Kidney epithelial cell (primary cell): ENCODE results near the gene GJA8. TPM values are rescaled to one million over a fixed set of nuclear protein-coding genes. Genes with fewer than 3 reads are reported as not detected.

Source experiments
- DNase-seq: peaks from one replicate; pipeline ENCODE4 v3.0.0-alpha.2; 2010; ENCODE audit warnings: low read depth
- H3K27me3 ChIP-seq: 2 replicates; pipeline ENCODE4 v1.6.0; 2011; ENCODE audit warnings: low read length; ENCODE audit not compliant: control insufficient read depth, insufficient read depth
- H3K36me3 ChIP-seq: 2 replicates; pipeline ENCODE4 v1.5.1; 2011; ENCODE audit warnings: low read length; ENCODE audit not compliant: control insufficient read depth, insufficient read depth
- H3K4me3 ChIP-seq: 2 replicates; pipeline ENCODE4 v1.5.1; 2011; ENCODE audit warnings: low read depth, mild to moderate bottlenecking, control low read depth, low read length
- total RNA-seq: library from RNA; depleted of rRNA; stranded (reverse); fragments of >200 nt; gene quantifications from 2 replicates; pipeline ENCODE4 v1.2.3, GENCODE V29; 2015
- TF ChIP-seq, protein P1 (sequence below): IDR thresholded peaks from 2 replicates; pipeline ENCODE4 v1.5.1; 2011; ENCODE audit warnings: mild to moderate bottlenecking, moderate library complexity, low read length, control low read depth, inconsistent platforms; ENCODE audit not compliant: insufficient read depth, poor library complexity, severe bottlenecking

The GJA8 gene
- total RNA-seq, 1 donor from 2014 or later: not detected

DNA sequence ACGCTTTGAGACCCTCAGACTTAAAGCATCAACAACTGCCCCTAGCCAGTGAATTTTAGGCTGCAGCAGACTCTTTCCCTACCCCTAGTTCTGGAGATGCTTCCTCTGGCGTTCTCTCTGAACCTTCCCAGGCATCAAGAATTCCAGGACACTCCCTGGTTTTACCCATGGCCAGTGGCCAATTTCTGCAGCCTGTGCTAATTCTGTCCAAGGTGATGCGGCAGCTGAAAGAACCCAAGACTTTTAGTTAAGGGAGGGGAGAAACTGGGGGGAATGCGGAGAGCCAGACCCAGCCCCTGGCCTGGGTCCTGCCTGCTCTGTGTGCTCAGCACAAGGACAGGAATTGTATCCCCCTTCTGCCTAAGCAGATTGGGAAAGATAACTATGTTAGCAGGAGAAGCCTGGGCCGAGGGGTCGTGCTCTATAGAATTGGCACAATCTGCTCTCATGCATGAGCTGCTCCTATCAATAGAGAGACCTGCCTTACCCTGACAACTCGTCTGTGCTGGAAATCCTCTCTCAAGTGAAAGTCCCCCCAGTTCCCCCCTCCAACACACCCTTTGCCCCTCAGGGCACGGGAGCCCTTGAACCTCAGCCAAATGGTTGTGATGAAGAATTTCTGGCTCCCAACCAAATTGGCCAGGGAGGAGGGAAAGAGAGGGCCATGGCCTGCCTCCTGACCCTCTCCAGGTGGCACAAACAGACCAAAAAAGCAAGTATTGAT lies 5.4 kb upstream of the GJA8 start:
- TF ChIP-seq, protein P1, sequence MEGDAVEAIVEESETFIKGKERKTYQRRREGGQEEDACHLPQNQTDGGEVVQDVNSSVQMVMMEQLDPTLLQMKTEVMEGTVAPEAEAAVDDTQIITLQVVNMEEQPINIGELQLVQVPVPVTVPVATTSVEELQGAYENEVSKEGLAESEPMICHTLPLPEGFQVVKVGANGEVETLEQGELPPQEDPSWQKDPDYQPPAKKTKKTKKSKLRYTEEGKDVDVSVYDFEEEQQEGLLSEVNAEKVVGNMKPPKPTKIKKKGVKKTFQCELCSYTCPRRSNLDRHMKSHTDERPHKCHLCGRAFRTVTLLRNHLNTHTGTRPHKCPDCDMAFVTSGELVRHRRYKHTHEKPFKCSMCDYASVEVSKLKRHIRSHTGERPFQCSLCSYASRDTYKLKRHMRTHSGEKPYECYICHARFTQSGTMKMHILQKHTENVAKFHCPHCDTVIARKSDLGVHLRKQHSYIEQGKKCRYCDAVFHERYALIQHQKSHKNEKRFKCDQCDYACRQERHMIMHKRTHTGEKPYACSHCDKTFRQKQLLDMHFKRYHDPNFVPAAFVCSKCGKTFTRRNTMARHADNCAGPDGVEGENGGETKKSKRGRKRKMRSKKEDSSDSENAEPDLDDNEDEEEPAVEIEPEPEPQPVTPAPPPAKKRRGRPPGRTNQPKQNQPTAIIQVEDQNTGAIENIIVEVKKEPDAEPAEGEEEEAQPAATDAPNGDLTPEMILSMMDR: no peak
- no peaks in the 10 kb centered on the region for H3K27me3 ChIP-seq
- H3K4me3 ChIP-seq: no peak overlapping the region
- no peak for DNase-seq
- no peaks in the 10 kb centered on the region for H3K36me3 ChIP-seq

DNA sequence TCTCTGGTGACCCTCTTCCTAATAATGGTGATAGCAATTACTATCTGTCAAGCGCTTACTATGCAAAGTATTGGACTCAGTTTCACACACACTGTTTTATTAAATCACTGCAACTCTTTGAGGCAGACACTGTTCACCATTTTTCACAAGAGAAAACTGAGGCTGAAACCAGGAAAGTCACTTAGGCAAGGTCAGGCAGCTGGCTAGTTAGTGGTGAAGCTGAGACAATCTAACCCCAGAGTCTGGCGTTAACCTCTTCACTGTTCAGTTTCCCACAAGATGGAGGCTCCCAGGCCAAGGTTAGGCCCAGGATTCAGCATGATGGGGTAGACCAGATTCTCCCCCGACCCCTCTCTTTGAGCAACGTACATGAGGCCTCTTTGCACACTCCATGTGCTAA lies 4.8 kb upstream of the GJA8 start:
- H3K27me3 ChIP-seq: no peaks in the 10 kb centered on the region
- H3K36me3 ChIP-seq: no peaks in the 10 kb centered on the region
- H3K4me3 ChIP-seq: no peak overlapping the region
- TF ChIP-seq, protein P1: no peak
- no peak for DNase-seq

DNA sequence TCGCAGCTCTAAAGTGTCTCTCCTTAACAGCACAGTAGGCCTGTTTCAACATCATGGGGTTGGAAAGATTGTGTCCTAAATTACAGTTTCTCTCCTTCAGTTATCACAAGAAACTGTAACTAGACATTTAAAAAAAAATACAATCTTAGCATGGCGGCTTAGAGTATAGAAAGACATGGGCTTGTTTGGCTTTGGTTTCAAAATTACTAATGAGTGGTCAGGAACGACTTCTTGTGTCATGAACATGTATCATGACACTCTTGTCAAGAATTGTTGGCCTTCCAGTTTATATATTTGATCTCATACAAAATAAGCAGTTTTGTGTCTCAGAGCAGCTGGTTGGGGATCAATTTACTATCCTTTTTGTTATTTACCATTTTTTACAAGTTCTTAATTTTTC lies 2.1 kb downstream of the GJA8 start:
- Histone ChIP-seq H3K27me3 (no peaks in the 10 kb centered on the region), H3K36me3 (no peaks in the 10 kb centered on the region), H3K4me3 (no peak overlapping the region)
- DNase-seq: no peak
- TF ChIP-seq, protein P1: no peak

DNA sequence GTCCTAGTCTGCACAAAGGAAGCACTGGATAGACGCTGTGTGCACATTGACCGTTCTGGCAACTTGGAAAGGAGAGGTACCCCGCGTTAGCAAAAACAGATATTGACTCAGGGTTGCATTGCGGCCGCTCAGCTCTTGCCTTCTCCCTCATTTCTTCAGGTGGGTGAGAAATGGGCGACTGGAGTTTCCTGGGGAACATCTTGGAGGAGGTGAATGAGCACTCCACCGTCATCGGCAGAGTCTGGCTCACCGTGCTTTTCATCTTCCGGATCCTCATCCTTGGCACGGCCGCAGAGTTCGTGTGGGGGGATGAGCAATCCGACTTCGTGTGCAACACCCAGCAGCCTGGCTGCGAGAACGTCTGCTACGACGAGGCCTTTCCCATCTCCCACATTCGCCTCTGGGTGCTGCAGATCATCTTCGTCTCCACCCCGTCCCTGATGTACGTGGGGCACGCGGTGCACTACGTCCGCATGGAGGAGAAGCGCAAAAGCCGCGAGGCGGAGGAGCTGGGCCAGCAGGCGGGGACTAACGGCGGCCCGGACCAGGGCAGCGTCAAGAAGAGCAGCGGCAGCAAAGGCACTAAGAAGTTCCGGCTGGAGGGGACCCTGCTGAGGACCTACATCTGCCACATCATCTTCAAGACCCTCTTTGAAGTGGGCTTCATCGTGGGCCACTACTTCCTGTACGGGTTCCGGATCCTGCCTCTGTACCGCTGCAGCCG lies 5.4 kb downstream of the GJA8 start:
- Histone ChIP-seq H3K36me3 (no peaks in the 10 kb centered on the region), H3K27me3 (no peaks in the 10 kb centered on the region), H3K4me3 (no peak overlapping the region)
- no peak for DNase-seq
- TF ChIP-seq, protein P1: no peak

DNA sequence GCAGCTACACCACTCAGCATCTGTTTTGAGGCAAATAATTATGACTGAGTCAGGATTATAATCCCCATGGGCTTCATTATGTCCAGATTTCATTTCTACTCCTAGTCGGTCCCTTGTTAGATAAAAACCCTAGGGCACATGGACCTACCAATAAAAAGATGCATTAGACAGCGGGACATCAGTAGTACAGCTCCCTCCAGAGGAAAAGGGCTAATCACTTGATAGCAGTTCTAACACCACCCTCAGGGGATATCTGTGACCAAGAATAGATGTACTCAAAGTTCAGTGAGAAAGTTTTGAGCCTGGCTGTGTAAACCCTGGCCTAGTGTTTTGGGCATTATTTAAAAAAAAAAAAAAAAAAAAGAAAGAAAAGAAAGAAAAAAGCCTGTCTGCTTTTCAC lies 10.0 kb downstream of the GJA8 start:
- H3K36me3 ChIP-seq: no peaks in the 10 kb centered on the region
- H3K4me3 ChIP-seq: no peak overlapping the region
- no peak for DNase-seq
- TF ChIP-seq, protein P1: no peak
- H3K27me3 ChIP-seq: no peaks in the 10 kb centered on the region
